IPS DF 6.9 (cell line): ENCODE data around the gene NPY4R.
"Not testable (repeated sequence)": the region's sequence is repeated elsewhere in the genome, so short reads cannot be mapped to it uniquely, and the experiment has no call there.

Source experiments
- DNase-seq: peaks from one replicate; pipeline ENCODE4 v3.0.0-alpha.2; 2013; ENCODE audit warnings: low read depth, low spot score
- H3K27ac ChIP-seq: one replicate; pipeline ENCODE4 v1.5.1; 2013; ENCODE audit warnings: low read length, control low read depth
- H3K27me3 ChIP-seq: 2 replicates; pipeline ENCODE4 v1.6.1; 2013; ENCODE audit warnings: mild to moderate bottlenecking, low read length; ENCODE audit not compliant: control insufficient read depth, insufficient read depth
- H3K36me3 ChIP-seq: 2 replicates; pipeline ENCODE4 v1.6.1; 2013; ENCODE audit warnings: low read length; ENCODE audit not compliant: control insufficient read depth, insufficient read depth
- H3K4me1 ChIP-seq: 2 replicates; pipeline ENCODE4 v1.6.1; 2013; ENCODE audit warnings: low read length; ENCODE audit not compliant: control insufficient read depth, insufficient read depth
- H3K4me3 ChIP-seq: 2 replicates; pipeline ENCODE4 v1.5.1; 2013; ENCODE audit warnings: mild to moderate bottlenecking, low read length
- H3K9me3 ChIP-seq: 2 replicates; pipeline ENCODE4 v1.6.1; 2013; ENCODE audit warnings: low read length, inconsistent platforms; ENCODE audit not compliant: control insufficient read depth, insufficient read depth
- WGBS: extraction: QIAGEN DNeasy Blood & Tissue Kit; methylation state at CpG from one replicate; pipeline ENCODE4 v1.1.7; 2013; ENCODE audit warnings: mixed read lengths, missing lambda C conversion rate; ENCODE audit not compliant: insufficient read length, insufficient coverage; 5-methylcytosine and 5-hydroxymethylcytosine counted together

The NPY4R gene

GRCh38 chr10:46491364-46492114 lies 25.8 kb upstream of the NPY4R start:
- H3K4me3 ChIP-seq, H3K27ac ChIP-seq, H3K36me3 ChIP-seq, H3K9me3 ChIP-seq, H3K27me3 ChIP-seq, H3K4me1 ChIP-seq, DNase-seq: not testable (repeated sequence)
- no CpG with 5 or more reads among the region's 1 CpG for WGBS

GRCh38 chr10:46490285-46490684 lies 24.5 kb upstream of the NPY4R start:
- DNase-seq, H3K36me3 ChIP-seq, H3K27ac ChIP-seq, H3K9me3 ChIP-seq, H3K27me3 ChIP-seq, H3K4me3 ChIP-seq, H3K4me1 ChIP-seq: not testable (repeated sequence)
- WGBS, result no CpG with 5 or more reads among the region's 11 CpGs

- H3K4me3 ChIP-seq, H3K9me3 ChIP-seq, H3K27ac ChIP-seq, H3K4me1 ChIP-seq, H3K36me3 ChIP-seq, H3K27me3 ChIP-seq, DNase-seq: not testable (repeated sequence)
- WGBS, result no CpG with 5 or more reads among the region's 2 CpGs
Observed at GRCh38 chr10:46486459-46486858, 20.7 kb upstream of the NPY4R start.

GRCh38 chr10:46474746-46475320 lies 9.1 kb upstream of the NPY4R start:
- H3K9me3 ChIP-seq, H3K4me3 ChIP-seq, H3K27ac ChIP-seq, H3K27me3 ChIP-seq, H3K4me1 ChIP-seq, DNase-seq, H3K36me3 ChIP-seq: not testable (repeated sequence)
- WGBS, result no CpG with 5 or more reads among the region's 3 CpGs

DNA sequence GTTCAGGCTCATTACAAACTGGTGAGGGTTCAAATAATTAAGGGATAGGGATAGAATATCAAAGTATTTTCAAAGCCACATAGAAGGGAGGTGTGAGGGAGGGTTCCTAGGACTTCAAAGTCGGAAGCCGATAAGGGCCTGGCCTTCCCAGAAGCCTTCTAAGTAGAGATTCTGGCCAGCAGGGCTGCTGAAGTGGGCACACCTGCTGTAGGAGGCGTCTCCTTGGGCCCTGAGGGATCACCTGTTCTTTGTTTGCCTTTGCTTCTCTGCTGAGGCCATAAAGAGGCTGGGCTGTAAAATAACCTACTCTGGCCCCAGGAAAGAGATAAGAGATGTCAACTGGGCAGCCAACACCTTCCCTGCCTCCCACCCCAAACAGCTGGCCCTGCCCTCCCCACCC lies 8.0 kb upstream of the NPY4R start:
- not testable (repeated sequence) for H3K36me3 ChIP-seq, H3K27ac ChIP-seq, H3K27me3 ChIP-seq, DNase-seq, H3K9me3 ChIP-seq, H3K4me3 ChIP-seq, H3K4me1 ChIP-seq
- WGBS, result no CpG with 5 or more reads among the region's 3 CpGs

DNA sequence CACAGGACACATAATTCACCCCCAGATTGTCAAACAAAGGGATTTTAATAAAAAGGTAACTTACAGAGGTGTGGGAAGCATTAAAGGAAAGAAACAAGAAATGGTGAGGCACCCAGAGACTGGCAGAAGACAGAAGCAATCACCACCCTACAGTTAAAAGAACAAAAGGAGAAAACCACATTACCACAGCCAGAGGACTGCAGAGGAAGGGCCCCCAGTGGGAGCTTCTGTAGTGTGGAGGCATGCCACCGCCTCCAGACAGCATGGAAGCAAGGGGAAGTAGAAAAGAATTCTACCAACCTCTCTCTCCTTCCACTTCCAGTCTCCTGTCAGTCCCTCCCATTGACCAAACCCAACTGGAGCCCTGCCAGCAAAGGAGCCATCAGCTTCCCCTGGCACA lies 4.4 kb upstream of the NPY4R start:
- DNase-seq, H3K36me3 ChIP-seq, H3K4me1 ChIP-seq, H3K9me3 ChIP-seq, H3K4me3 ChIP-seq, H3K27me3 ChIP-seq, H3K27ac ChIP-seq: not testable (repeated sequence)
- no CpG with 5 or more reads among the region's 1 CpG for WGBS

- not testable (repeated sequence) for H3K4me1 ChIP-seq, H3K36me3 ChIP-seq, DNase-seq, H3K4me3 ChIP-seq, H3K27me3 ChIP-seq, H3K9me3 ChIP-seq, H3K27ac ChIP-seq
- WGBS, result no CpG with 5 or more reads among the region's 4 CpGs
Observed at GRCh38 chr10:46468119-46468809, 2.5 kb upstream of the NPY4R start.

DNA sequence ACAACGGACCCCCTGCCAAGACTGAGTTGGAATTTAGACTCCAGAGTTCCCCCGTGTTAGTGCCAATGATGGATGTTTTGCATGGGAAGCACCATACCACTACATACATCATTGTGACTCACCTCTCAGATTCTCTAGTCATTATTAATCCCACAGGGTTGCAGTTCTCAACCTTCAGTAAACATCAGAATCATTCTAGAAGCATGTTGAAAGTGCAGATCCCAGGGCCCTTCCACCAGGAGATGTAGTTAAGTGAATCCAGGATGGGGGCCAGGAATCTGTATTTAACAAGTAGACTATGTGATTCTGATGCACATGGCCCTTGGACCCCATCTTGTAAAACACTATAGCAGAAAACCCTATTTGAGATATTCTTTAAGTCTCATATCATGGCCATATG lies 2.1 kb downstream of the NPY4R start:
- not testable (repeated sequence) for H3K27me3 ChIP-seq, H3K36me3 ChIP-seq, H3K27ac ChIP-seq, H3K4me3 ChIP-seq, H3K9me3 ChIP-seq, DNase-seq, H3K4me1 ChIP-seq
- no CpG with 5 or more reads among the region's 2 CpGs for WGBS

DNA sequence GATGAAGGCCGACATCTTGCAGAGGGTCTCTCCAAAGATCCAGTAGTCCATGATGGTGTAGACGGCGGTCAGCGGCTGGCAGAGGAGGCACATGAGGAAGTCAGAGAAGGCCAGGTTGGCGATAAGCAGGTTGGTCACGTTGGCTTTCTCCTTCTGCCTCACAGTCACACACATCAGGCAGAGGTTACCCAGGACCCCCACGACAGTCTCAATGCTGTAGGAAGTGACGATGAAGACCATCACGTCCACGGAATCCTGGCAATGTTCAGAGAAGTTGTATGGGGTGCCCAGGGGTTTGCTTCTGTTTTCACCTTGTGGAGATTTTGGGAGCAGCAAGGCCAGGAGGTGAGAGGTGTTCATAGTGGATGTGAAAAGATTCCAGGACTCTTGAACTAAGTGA lies 3.5 kb downstream of the NPY4R start:
- H3K27ac ChIP-seq, H3K4me1 ChIP-seq, H3K36me3 ChIP-seq, H3K9me3 ChIP-seq, DNase-seq, H3K4me3 ChIP-seq, H3K27me3 ChIP-seq: not testable (repeated sequence)
- no CpG with 5 or more reads among the region's 10 CpGs for WGBS

- not testable (repeated sequence) for H3K27me3 ChIP-seq, H3K4me1 ChIP-seq, DNase-seq, H3K9me3 ChIP-seq, H3K27ac ChIP-seq, H3K36me3 ChIP-seq, H3K4me3 ChIP-seq
- WGBS, result no CpG with 5 or more reads among the region's 7 CpGs
Observed at GRCh38 chr10:46459579-46459978, 6.2 kb downstream of the NPY4R start.

GRCh38 chr10:46457071-46457470 lies 8.7 kb downstream of the NPY4R start:
- H3K4me3 ChIP-seq, H3K4me1 ChIP-seq, H3K27ac ChIP-seq, H3K27me3 ChIP-seq, H3K36me3 ChIP-seq, H3K9me3 ChIP-seq, DNase-seq: not testable (repeated sequence)
- no CpG with 5 or more reads among the region's 3 CpGs for WGBS
